Mesodermal cell (in vitro differentiated cells): Measurements from ENCODE around the gene MARCHF10.

Source experiments
- H3K27ac ChIP-seq: 2 replicates; pipeline ENCODE4 v1.7.0; 2013; ENCODE audit warnings: mild to moderate bottlenecking, low read depth, low read length, moderate library complexity; ENCODE audit not compliant: severe bottlenecking
- H3K36me3 ChIP-seq: 2 replicates; pipeline ENCODE4 v1.7.1; 2013; ENCODE audit warnings: mild to moderate bottlenecking, low read length, moderate library complexity; ENCODE audit not compliant: control insufficient read depth, insufficient read depth
- H3K4me1 ChIP-seq: one replicate; pipeline ENCODE4 v1.7.1; 2013; ENCODE audit warnings: mild to moderate bottlenecking, low read length; ENCODE audit not compliant: insufficient read depth, control insufficient read depth, poor library complexity, severe bottlenecking
- H3K4me3 ChIP-seq: 2 replicates; pipeline ENCODE4 v1.7.0; 2013; ENCODE audit warnings: low read length, control low read depth, mild to moderate bottlenecking; ENCODE audit not compliant: insufficient read depth, poor library complexity, severe bottlenecking; ENCODE audit errors: extremely low read depth
- H3K9me3 ChIP-seq: 2 replicates; pipeline ENCODE4 v1.7.1; 2013; ENCODE audit warnings: mild to moderate bottlenecking, low read length, moderate library complexity; ENCODE audit not compliant: control insufficient read depth
- WGBS, 2 experiments: methylation state at CpG; one replicate each; pipeline ENCODE4 v1.1.5; 2013; ENCODE audit warnings: missing lambda C conversion rate in 2 of 2; ENCODE audit not compliant: insufficient coverage in 2 of 2; 5-methylcytosine and 5-hydroxymethylcytosine counted together

The MARCHF10 gene

DNA sequence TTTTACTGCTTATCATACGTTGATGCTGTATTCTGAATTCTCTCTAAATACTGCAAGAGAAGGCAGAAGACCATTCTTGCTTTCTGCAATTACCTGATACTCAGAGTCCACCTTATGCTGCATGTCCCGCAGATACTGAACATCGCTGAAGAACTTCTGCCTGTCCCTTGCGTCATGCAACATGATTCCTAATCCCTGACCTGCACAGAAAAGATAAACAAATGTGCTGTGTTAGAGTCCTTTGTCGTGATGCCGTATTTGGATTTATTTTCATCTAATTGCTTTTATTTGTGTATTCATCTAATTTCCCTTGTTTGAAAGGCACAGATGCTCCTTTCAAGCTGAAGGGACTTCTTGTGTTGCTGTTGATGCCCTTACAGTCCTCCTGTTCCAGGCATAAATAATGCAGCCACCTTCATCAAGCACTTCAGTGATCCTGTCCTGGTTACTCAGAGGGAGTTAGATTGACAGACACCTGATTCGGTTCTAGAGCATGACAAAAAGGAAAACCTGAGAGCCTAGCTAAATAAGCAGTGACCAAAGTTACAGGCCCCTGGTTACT lies 6.5 kb downstream of the MARCHF10 start:
- H3K36me3 ChIP-seq, result no peaks in the 10 kb centered on the region
- H3K27ac ChIP-seq, result no peak overlapping the region
- WGBS, 2 experiments, result 92 to 95% methylated on average over 4 to 5 of the region's 7 CpGs
- H3K4me1 ChIP-seq, result peaks cover 8% of the 10 kb centered on the region
- no peaks in the 10 kb centered on the region for H3K9me3 ChIP-seq
- no peak overlapping the region for H3K4me3 ChIP-seq

DNA sequence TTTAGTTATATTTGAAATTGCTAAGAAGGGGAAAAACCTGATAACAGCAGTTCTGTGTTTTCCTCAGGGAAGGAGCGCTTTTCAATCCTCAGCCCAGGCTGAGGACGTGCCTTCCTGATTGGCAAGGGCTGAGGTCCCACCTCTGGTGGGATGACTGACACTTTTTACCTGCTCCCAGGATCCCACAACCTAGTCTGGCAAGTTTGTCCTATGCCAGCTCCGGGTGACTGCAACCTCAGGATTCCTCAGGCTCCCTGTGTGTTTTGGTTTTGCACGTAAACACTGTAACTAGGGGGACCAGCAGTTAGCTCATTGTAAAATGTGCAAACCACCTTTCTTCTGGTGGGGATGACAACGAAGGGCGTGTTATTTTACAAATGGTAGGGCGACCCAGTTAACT lies 7.5 kb downstream of the MARCHF10 start:
- H3K4me3 ChIP-seq, result no peak overlapping the region
- H3K9me3 ChIP-seq, result no peaks in the 10 kb centered on the region
- peaks cover 8% of the 10 kb centered on the region for H3K4me1 ChIP-seq
- H3K27ac ChIP-seq, result no peak overlapping the region
- 63 to 71% methylated on average over 7 of the region's 7 CpGs for WGBS, 2 experiments
- no peaks in the 10 kb centered on the region for H3K36me3 ChIP-seq

DNA sequence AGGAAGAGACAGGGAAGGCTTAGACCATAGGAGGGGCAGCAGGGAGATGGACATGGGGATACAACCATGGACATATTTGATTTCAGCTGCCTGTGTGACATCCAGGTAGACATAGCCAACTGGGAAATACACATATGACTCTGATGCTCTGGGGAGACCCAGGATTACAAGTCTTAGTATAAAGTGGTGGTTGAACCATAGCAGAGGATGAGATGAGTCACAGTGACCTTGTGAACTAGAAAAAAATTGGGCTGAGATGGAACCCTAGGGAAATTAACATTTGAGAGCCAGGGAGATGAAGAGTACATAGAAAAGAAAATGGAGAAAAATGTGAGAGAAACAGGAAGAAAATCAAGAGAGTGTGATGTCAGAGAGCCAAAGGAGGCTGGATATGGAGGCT lies 10.2 kb downstream of the MARCHF10 start:
- no peak overlapping the region for H3K27ac ChIP-seq
- no peaks in the 10 kb centered on the region for H3K36me3 ChIP-seq
- H3K4me3 ChIP-seq, result no peak overlapping the region
- H3K9me3 ChIP-seq, result no peaks in the 10 kb centered on the region
- H3K4me1 ChIP-seq, result no peaks in the 10 kb centered on the region

DNA sequence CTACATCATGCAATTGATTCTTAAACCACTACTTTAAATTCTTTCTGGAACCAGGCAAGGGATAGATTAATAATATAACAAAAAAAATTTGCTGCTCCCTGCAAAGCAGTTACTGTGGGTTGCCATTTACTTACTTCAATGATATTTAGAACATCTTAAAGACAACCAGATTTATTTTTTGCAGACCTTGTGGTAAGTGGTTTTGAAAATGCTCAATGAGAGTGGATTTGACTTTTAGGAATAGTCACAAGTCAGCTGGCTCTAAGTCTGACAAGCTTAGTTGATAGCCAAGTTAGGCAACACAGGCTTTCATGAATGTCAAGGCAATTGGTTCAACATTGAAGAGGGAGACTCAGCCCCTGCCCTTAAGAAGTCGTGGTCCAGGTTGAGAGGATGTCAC lies 11.8 kb downstream of the MARCHF10 start:
- no peak overlapping the region for H3K4me3 ChIP-seq
- H3K9me3 ChIP-seq, result no peaks in the 10 kb centered on the region
- H3K4me1 ChIP-seq, result peaks cover 9% of the 10 kb centered on the region
- 89% methylated on average over 1 of the region's 1 CpG for WGBS, 2 experiments
- no peaks in the 10 kb centered on the region for H3K36me3 ChIP-seq
- no peak overlapping the region for H3K27ac ChIP-seq

DNA sequence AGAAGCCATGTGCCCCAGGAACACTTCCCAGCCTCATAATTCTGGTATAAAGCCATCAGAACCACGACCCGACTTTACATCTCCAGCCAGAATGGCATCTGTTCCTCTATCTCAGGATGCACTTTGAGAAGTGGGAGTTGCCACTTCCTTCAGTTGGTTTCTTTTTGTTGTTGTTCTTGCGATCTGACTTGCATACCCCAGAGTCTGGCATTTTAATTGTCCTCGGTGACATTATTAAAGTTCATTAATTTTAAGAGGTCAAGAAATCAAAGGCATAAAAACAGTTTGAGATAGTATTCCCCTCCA lies 13.5 kb downstream of the MARCHF10 start:
- no peak overlapping the region for H3K27ac ChIP-seq
- WGBS, 2 experiments, result 94% methylated on average over 2 to 3 of the region's 4 CpGs
- no peak overlapping the region for H3K4me3 ChIP-seq
- no peaks in the 10 kb centered on the region for H3K9me3 ChIP-seq
- no peaks in the 10 kb centered on the region for H3K36me3 ChIP-seq
- H3K4me1 ChIP-seq, result peaks cover 19% of the 10 kb centered on the region

DNA sequence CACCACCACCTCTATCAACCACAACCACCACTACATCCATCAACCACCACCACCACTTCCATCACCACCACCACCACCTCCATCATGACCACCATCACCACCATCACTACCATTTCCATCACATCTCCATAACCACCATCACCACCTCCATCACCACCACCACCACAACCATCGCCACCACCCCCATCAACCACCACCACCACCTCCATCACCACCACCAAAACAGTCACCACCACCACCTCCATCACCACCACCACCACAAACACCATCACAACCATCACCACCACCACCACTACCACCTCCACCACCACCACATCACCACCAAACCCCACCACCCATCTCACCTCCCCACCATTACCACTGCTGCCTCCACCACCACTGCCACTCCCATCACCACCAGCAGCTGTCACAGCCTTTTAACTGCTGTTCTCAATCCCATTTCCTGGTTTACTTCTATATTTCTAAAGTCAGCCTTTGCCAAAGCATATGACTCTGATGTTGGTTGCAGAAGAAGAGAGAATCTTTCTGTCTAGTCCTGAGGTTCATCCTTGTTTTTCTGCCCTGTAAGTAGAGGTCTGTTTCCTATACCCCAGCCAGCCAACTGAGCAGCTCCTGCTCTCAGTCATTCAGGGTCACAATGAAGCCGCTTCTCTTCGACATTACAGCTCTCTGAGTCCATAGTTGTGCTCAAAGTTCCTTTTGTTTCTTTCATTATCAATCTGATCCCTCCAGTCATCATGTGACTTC lies 14.0 kb downstream of the MARCHF10 start:
- no peak overlapping the region for H3K27ac ChIP-seq
- no peaks in the 10 kb centered on the region for H3K9me3 ChIP-seq
- no peaks in the 10 kb centered on the region for H3K36me3 ChIP-seq
- peaks cover 22% of the 10 kb centered on the region for H3K4me1 ChIP-seq
- WGBS, 2 experiments, result 89 to 100% methylated on average over 1 to 3 of the region's 3 CpGs
- H3K4me3 ChIP-seq, result no peak overlapping the region

DNA sequence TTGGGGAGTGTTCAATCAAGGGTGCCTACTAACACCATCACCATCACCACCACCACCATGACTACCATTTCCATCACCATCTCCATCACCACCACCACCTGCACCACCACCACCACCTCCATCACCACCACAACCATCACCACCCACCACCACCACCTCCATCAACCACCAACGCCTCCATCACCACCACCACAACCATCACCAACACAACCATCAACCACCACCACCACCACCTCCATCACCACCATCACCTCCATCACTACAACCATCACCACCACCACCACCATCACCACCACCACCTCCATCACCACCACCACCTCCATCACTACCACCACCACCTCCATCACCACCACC lies 15.7 kb downstream of the MARCHF10 start:
- Histone ChIP-seq H3K9me3 (no peaks in the 10 kb centered on the region), H3K27ac (no peak overlapping the region), H3K36me3 (no peaks in the 10 kb centered on the region), H3K4me1 (peaks cover 23% of the 10 kb centered on the region), H3K4me3 (no peak overlapping the region)
- 80% methylated on average over 1 of the region's 1 CpG; no CpG with 5 or more reads in 1 of the 2 experiments for WGBS, 2 experiments

DNA sequence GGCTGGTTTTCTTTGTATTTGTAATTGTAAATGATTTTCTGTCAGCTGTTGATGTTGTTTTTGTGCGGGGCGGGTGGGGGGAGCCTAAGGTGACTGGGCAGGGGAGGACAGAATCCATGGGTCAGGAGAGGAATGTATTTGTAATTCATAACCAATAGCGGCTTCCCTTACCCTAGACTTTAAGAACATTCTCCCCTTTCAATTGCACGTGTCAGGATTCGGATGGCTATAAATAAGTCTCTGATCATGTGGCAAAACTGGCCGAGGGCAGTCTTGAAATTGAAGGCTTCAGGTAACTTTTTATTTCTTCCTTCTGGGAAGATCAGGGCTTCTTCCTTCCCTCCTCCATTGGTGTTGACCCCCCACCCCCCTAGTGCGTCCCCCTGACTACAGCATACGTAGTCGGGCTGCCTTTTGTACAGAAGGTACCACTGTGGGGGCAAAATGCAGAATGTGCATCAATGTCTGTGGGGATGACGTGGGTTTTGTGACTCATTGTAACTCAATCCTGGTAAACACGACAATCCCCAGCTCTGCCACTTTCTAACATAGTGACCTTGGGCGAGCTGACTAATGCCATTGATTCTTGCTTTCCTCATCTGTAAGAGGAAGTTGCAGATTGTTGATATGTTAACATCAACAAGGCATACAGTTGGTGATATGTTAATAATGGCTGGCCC lies 16.2 kb downstream of the MARCHF10 start:
- Histone ChIP-seq H3K4me1 (peaks cover 23% of the 10 kb centered on the region), H3K27ac (peak overlapping the region; percentile 30), H3K36me3 (no peaks in the 10 kb centered on the region), H3K9me3 (no peaks in the 10 kb centered on the region), H3K4me3 (no peak overlapping the region)
- WGBS, 2 experiments, result 88 to 92% methylated on average over 5 to 9 of the region's 12 CpGs

DNA sequence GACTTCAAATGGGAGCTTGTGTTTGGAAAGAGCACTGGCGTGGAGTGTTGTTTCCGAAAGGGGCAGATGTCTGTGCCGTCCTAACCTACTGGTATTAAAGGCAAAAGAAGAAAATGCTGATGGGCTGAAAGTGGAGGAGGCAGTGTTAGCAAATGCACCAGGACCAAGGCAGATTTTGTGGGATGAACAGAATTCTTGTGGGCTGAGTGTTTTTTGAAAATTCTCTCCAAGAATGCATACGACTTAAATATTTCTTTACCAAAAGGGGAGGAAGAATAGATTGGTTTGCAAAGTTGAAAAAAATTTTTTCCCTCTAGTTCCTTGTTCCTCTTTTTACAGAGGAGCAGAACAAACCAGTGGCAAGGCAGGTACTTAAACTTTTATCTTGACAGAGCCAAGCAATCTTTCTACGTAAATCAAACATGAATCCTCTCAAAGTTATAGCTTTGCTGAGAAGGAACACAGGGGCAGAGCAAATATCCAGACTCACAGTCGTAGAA lies 16.8 kb downstream of the MARCHF10 start:
- no peak overlapping the region for H3K27ac ChIP-seq

DNA sequence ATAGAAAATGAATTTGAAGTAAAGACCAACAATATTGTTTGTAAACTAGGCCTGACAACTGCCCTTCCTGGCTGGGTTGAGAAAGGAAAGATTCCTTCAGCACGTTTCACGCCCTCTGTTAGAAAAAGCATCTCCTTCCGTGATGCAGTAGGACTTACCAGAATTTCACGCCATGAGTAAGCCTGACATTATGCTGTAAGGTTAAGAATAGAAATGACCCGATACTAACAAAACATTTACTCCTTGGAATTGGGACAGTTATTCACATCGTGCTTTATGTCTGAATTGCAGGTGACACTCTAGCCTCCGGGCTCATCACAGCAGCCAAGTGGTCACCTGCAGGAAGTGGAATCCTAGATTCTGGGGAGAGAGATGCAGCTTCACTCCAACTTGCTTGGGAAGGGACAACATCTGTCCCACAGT lies 17.5 kb downstream of the MARCHF10 start:
- Histone ChIP-seq H3K9me3 (no peaks in the 10 kb centered on the region), H3K4me1 (peaks cover 23% of the 10 kb centered on the region), H3K4me3 (no peak overlapping the region), H3K27ac (no peak overlapping the region), H3K36me3 (no peaks in the 10 kb centered on the region)
- WGBS, 2 experiments, result 74% methylated on average over 6 of the region's 7 CpGs; no CpG with 5 or more reads in 1 of the 2 experiments

More for the DNA sequence above, 16.8 kb downstream of the MARCHF10 start:
- Histone ChIP-seq H3K4me1 (peaks cover 23% of the 10 kb centered on the region), H3K4me3 (no peak overlapping the region), H3K9me3 (no peaks in the 10 kb centered on the region), H3K36me3 (no peaks in the 10 kb centered on the region)
- WGBS, 2 experiments, result 91 to 93% methylated on average over 4 of the region's 6 CpGs

DNA sequence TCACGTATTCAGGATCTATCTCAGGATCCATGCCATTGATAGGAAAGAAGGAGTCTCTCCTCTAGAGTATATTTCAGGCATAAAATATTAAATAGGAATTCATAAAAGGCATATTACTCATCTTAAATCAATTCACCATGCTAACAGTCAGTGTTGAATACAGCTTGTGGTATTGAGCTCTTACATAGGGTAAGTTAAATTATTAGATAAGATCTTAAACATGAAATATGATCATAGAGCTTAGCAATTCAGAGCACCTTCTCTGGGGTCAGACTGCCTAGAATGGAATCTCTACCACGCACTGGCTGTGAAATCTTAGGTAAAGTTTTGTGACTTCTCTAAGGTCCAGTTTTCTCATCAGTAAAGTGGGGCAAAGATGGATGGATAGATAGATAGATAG lies 20.7 kb downstream of the MARCHF10 start:
- 88% methylated on average over 1 of the region's 2 CpGs; no CpG with 5 or more reads in 1 of the 2 experiments for WGBS, 2 experiments
- no peak overlapping the region for H3K27ac ChIP-seq
- H3K36me3 ChIP-seq, result no peaks in the 10 kb centered on the region
- H3K4me3 ChIP-seq, result no peak overlapping the region
- H3K4me1 ChIP-seq, result peaks cover 23% of the 10 kb centered on the region
- H3K9me3 ChIP-seq, result no peaks in the 10 kb centered on the region
